OCI-LY1 (cell line): ENCODE results near the gene GNGT2.

Experiments
- H2AFZ ChIP-seq: fragments of 200-600 bp; sonication (generic), shearing (Covaris generic); 2 replicates; pipeline ENCODE4 v1.6.0; 2014; ENCODE audit warnings: antibody characterized with exemption, mild to moderate bottlenecking, low read length
- H3F3A ChIP-seq: fragments of 200-600 bp; sonication (generic), shearing (Covaris generic); 2 replicates; pipeline ENCODE4 v1.6.0; 2014; ENCODE audit warnings: mild to moderate bottlenecking, antibody characterized with exemption, low read length, moderate library complexity; ENCODE audit not compliant: insufficient read depth
- H3K27ac ChIP-seq: fragments of 200-600 bp; sonication (generic); 2 replicates; pipeline ENCODE4 v1.5.1; 2014; ENCODE audit warnings: low read length, mixed run types, mild to moderate bottlenecking, low read depth; ENCODE audit not compliant: poor library complexity, severe bottlenecking
- H3K27me3 ChIP-seq: fragments of 200-600 bp; sonication (generic); 2 replicates; pipeline ENCODE4 v1.6.0; 2014; ENCODE audit warnings: antibody characterized with exemption, mild to moderate bottlenecking, low read length, moderate library complexity; ENCODE audit not compliant: insufficient read depth
- H3K36me3 ChIP-seq: fragments of 200-600 bp; sonication (generic); 2 replicates; pipeline ENCODE4 v1.6.1; 2014; ENCODE audit warnings: mild to moderate bottlenecking, antibody characterized with exemption, low read length, moderate library complexity, mixed read lengths; ENCODE audit not compliant: insufficient read depth
- H3K4me1 ChIP-seq: fragments of 200-600 bp; sonication (generic); 2 replicates; pipeline ENCODE4 v1.5.1; 2014; ENCODE audit warnings: mild to moderate bottlenecking, low read length, moderate library complexity; ENCODE audit not compliant: insufficient read depth, severe bottlenecking
- H3K4me2 ChIP-seq: fragments of 200-600 bp; sonication (generic), shearing (Covaris generic); 2 replicates; pipeline ENCODE4 v1.6.1; 2014; ENCODE audit warnings: low read length
- H3K4me3 ChIP-seq: fragments of 200-600 bp; sonication (generic); 2 replicates; pipeline ENCODE4 v1.5.1; 2014; ENCODE audit warnings: low read length, low read depth, mild to moderate bottlenecking, mixed read lengths; ENCODE audit not compliant: poor library complexity, severe bottlenecking
- H3K79me2 ChIP-seq: fragments of 200-600 bp; shearing (Covaris generic); 2 replicates; pipeline ENCODE4 v1.6.1; 2016; ENCODE audit warnings: mixed run types, low read length, mixed read lengths; ENCODE audit not compliant: insufficient read depth
- H3K9ac ChIP-seq: fragments of 200-600 bp; sonication (generic), shearing (Covaris generic); 2 replicates; pipeline ENCODE4 v1.6.1; 2014; ENCODE audit warnings: mild to moderate bottlenecking, low read length, mixed read lengths
- H3K9me2 ChIP-seq: fragments of 200-600 bp; sonication (generic), shearing (Covaris generic); 2 replicates; pipeline ENCODE4 v1.6.1; 2014; ENCODE audit warnings: low read depth, mild to moderate bottlenecking, low read length, mixed read lengths
- H3K9me3 ChIP-seq: fragments of 200-600 bp; shearing (Covaris generic); 2 replicates; pipeline ENCODE4 v1.6.1; 2014; ENCODE audit warnings: low read length, mixed read lengths
- H4K20me1 ChIP-seq: fragments of 200-600 bp; sonication (generic), shearing (Covaris generic); 2 replicates; pipeline ENCODE4 v1.6.0; 2016; ENCODE audit warnings: mild to moderate bottlenecking, low read length; ENCODE audit not compliant: insufficient read depth
- CTCF ChIP-seq: fragments of 200-600 bp; sonication (generic), shearing (Covaris generic); IDR thresholded peaks from 2 replicates; pipeline ENCODE4 v1.5.1; 2017; ENCODE audit warnings: mild to moderate bottlenecking, antibody characterized with exemption, low read length, moderate library complexity, mixed read lengths
- EZH2 ChIP-seq: fragments of 200-600 bp; sonication (generic), shearing (Covaris generic); IDR thresholded peaks from 2 replicates; pipeline ENCODE4 v1.8.0; 2017; ENCODE audit warnings: borderline replicate concordance, mixed run types, mild to moderate bottlenecking, antibody characterized with exemption, low read length, moderate library complexity, mixed read lengths

GNGT2 gene

GRCh38 chr17:49162866-49163265 lies 47.5 kb downstream of the GNGT2 start:
- Histone ChIP-seq H3K9me2 (no peaks in the 10 kb centered on the region), H3K9me3 (no peaks in the 10 kb centered on the region), H3K79me2 (no peaks in the 10 kb centered on the region), H3K4me1 (no peaks in the 10 kb centered on the region), H3K27me3 (no peaks in the 10 kb centered on the region; the same call in 1 of the 2 replicates), H3F3A (no peaks in the 10 kb centered on the region), H2AFZ (no peak overlapping the region), H3K9ac (no peak overlapping the region), H3K27ac (no peak overlapping the region), H3K36me3 (no peaks in the 10 kb centered on the region), H4K20me1 (no peaks in the 10 kb centered on the region), H3K4me2 (no peak overlapping the region), H3K4me3 (no peak overlapping the region)
- TF ChIP-seq EZH2 (no peak), CTCF (no peak)

- Histone ChIP-seq H3K27me3 (peaks cover 8% of the 10 kb centered on the region), H3K4me3 (no peak overlapping the region), H3K9ac (no peak overlapping the region), H3K36me3 (no peaks in the 10 kb centered on the region), H3K4me1 (no peaks in the 10 kb centered on the region), H3K79me2 (no peaks in the 10 kb centered on the region), H2AFZ (no peak overlapping the region), H3K9me2 (no peaks in the 10 kb centered on the region), H3F3A (no peaks in the 10 kb centered on the region), H3K9me3 (no peaks in the 10 kb centered on the region), H3K4me2 (no peak overlapping the region), H4K20me1 (no peaks in the 10 kb centered on the region), H3K27ac (no peak overlapping the region)
- no peak for TF ChIP-seq CTCF
- no peak for TF ChIP-seq EZH2
Measured at GRCh38 chr17:49157784-49158183, 52.6 kb downstream of the GNGT2 start.

- Histone ChIP-seq H3K79me2 (no peaks in the 10 kb centered on the region), H3K27me3 (peaks cover 8% of the 10 kb centered on the region)
- TF ChIP-seq CTCF: no peak
- no peak for TF ChIP-seq EZH2
Measured at GRCh38 chr17:49156256-49156655, 54.1 kb downstream of the GNGT2 start.

More at GRCh38 chr17:49156256-49156655, 54.1 kb downstream of the GNGT2 start:
- Histone ChIP-seq H3F3A (no peaks in the 10 kb centered on the region), H4K20me1 (no peaks in the 10 kb centered on the region), H3K4me2 (no peak overlapping the region), H3K4me3 (no peak overlapping the region), H3K9me3 (no peaks in the 10 kb centered on the region), H3K36me3 (no peaks in the 10 kb centered on the region), H3K9me2 (no peaks in the 10 kb centered on the region), H3K27ac (no peak overlapping the region), H3K4me1 (no peaks in the 10 kb centered on the region), H3K9ac (no peak overlapping the region), H2AFZ (no peak overlapping the region)
